SK-N-MC (cell line): ENCODE measurements around the gene FSIP1.

ENCODE experiments used
- EZH2 ChIP-seq: fragments of 200-600 bp; sonication (generic); IDR thresholded peaks from one replicate; pipeline ENCODE4 v1.6.1; 2017; ENCODE audit warnings: antibody characterized with exemption
- POLR2AphosphoS5 ChIP-seq: IDR thresholded peaks from 2 replicates; pipeline ENCODE4 v1.6.1; 2012; ENCODE audit warnings: mild to moderate bottlenecking, low read depth, low read length, borderline replicate concordance

DNA sequence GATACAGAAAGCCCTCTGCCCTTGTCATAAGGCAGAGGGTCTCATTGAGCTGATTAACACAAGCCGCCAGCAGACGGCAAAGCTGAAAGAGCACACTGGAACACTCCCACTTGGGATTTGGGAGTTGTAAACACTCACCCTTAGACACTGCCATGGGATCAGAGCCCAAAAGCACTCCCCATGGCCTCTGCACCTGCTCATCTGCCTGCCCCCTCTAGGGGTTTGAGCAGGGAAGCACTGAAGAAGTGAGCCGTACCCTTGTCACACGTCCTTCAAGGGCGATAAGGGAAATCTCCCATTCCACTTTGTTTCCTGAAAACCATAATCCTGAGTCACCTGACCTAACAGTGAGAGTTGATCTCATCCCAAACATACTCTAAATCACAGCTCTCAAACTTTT is 14.7 kb downstream of the FSIP1 start:
- no peak for TF ChIP-seq EZH2
- no peak for TF ChIP-seq POLR2AphosphoS5
